NB4 (cell line): ENCODE data around the gene CHST13.

ENCODE experiments used
- POLR2A ChIP-seq: IDR thresholded peaks from 2 replicates; pipeline ENCODE4 v1.6.1; 2011; ENCODE audit warnings: mild to moderate bottlenecking; ENCODE audit not compliant: insufficient read length; ENCODE audit errors: extremely low read depth
- TF ChIP-seq, protein P1 (sequence below): IDR thresholded peaks from one replicate; pipeline ENCODE4 v1.5.1; 2012; ENCODE audit warnings: low read depth, low read length

DNA sequence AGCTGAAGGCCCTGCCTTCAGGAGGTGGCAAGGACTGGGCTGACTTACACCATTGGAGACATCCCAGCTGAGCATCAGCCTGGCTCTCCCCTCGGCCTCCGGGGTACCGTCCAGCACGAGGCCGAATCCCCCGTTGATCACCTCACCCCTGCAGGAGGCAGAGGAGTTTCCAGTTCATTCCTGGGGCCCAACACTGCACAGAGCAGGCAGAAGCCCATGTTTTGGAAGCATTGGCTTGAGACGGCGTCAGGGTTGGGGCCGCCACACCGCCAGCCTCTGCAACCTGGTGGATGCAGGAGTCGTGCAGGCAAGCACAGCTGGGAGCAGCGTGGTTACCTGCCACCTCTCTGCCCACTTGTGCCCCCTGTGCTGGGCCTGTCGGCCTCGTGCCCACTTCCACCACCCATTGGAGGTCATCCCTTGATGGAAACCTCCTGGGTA, 40.6 kb upstream of the CHST13 start:
- TF ChIP-seq, protein P1, sequence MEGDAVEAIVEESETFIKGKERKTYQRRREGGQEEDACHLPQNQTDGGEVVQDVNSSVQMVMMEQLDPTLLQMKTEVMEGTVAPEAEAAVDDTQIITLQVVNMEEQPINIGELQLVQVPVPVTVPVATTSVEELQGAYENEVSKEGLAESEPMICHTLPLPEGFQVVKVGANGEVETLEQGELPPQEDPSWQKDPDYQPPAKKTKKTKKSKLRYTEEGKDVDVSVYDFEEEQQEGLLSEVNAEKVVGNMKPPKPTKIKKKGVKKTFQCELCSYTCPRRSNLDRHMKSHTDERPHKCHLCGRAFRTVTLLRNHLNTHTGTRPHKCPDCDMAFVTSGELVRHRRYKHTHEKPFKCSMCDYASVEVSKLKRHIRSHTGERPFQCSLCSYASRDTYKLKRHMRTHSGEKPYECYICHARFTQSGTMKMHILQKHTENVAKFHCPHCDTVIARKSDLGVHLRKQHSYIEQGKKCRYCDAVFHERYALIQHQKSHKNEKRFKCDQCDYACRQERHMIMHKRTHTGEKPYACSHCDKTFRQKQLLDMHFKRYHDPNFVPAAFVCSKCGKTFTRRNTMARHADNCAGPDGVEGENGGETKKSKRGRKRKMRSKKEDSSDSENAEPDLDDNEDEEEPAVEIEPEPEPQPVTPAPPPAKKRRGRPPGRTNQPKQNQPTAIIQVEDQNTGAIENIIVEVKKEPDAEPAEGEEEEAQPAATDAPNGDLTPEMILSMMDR = no peak
- no peak for TF ChIP-seq POLR2A
